Ascending aorta (tissue), 2 donors: ENCODE data around the gene FCER1G. TPM values are rescaled to one million over a fixed set of nuclear protein-coding genes. Genes with fewer than 3 reads are reported as not detected.
A peak's percentile ranks its signal among the peaks of the same experiment; 100 is the strongest.

Source experiments
- DNase-seq, 2 donors: peaks; one replicate each; pipeline ENCODE4 v3.0.0-alpha.2; 2019; ENCODE audit warnings: low spot score in 2 of 2
- H3K27ac ChIP-seq, 2 donors: fragments of 200-600 bp; sonication (generic); one replicate each; pipeline ENCODE4 v1.5.1; 2016 to 2017; ENCODE audit warnings: mild to moderate bottlenecking in 1 of 2
- H3K27me3 ChIP-seq: fragments of 200-600 bp; sonication (generic); one replicate; pipeline ENCODE4 v1.5.1; 2017
- H3K36me3 ChIP-seq, 2 donors: fragments of 200-600 bp; sonication (generic); one replicate each; pipeline ENCODE4 v1.5.1; 2016
- H3K4me1 ChIP-seq, 2 donors: fragments of 200-600 bp; sonication (generic); one replicate each; pipeline ENCODE4 v1.5.1; 2016 to 2017; ENCODE audit warnings: mild to moderate bottlenecking in 1 of 2
- H3K4me3 ChIP-seq, 2 donors: fragments of 200-600 bp; sonication (generic); one replicate each; pipeline ENCODE4 v1.5.1; 2016 to 2017; ENCODE audit warnings: mild to moderate bottlenecking in 1 of 2
- H3K9me3 ChIP-seq, 2 donors: fragments of 200-600 bp; sonication (generic); one replicate each; pipeline ENCODE4 v1.5.1; 2016
- CTCF ChIP-seq, 3 experiments: fragments of 200-600 bp in 2 of 3; fragments of 450-650 bp in 1 of 3; sonication (generic) in 2 of 3; IDR thresholded peaks; one replicate each; pipeline ENCODE4 v1.5.1; 2016 to 2019; ENCODE audit warnings: antibody characterized with exemption in 3 of 3, mild to moderate bottlenecking in 1 of 3, moderate library complexity in 1 of 3
- intact Hi-C: fragments of 100-400 bp; cut with DNase I; formaldehyde crosslinking; loops from one replicate; pipeline ENCODE4 v1.15.1; 2023
- total RNA-seq: library from RNA; depleted of rRNA; stranded (reverse); fragments of >200 nt; gene quantifications from one replicate; pipeline ENCODE4 v1.1.0, GENCODE V29; 2016

FCER1G gene
- total RNA-seq, 1 donor from 2014 or later, result 69.9 TPM

GRCh38 chr1:161180639-161181038, 34.5 kb upstream of the FCER1G start:
- Histone ChIP-seq H3K9me3 (no peaks in the 10 kb centered on the region), H3K4me3 (no peak overlapping the region), H3K27me3 (no peaks in the 10 kb centered on the region), H3K4me1 (peaks cover 0 to 13% of the 10 kb centered on the region in 2 donors), H3K27ac (no peak overlapping the region), H3K36me3 (no peaks in the 10 kb centered on the region)
- no peak for DNase-seq
- TF ChIP-seq CTCF (IDR thresholded peaks at IDR 0.05), result no peak
- intact Hi-C loops, result no loop called here

DNA sequence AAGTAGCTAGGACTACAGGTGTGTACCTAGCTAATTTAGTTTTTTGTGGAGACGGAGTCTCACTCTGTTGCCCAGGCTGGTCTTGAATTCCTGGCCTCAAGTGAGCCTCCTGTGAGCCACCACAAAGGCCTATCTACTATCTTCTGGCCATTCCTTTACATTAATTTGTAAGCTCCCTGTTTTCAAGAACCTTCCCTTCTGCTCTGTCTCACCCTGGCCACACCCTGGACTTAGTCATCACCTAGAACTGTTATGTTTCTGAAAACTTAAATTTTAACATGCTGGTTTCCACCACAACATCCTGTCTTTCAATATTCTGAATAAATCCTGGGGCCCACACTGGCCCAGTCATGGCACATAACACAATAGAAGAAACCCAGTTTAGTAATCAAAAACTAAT, 32.9 kb upstream of the FCER1G start:
- no peaks in the 10 kb centered on the region for H3K27me3 ChIP-seq

DNA sequence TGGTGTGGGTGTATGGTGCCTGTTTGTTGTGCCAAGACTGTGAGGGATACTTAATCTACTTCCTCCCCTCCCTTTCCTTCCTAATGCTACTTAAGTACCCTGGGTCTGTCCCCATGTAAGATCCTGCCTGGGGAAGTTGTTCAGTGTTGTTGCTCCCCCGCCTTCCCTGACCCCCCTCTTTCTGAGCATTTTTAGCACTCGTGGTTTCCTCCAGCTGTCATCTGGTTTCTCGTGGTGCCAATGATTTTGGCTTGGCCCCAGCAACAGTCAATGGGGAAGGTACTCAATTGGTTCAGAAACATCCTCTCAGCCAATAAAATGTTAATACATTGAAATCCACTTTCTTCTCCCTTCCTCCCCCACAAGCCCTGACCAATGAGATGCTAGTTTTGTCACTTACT, 29.8 kb upstream of the FCER1G start:
- H3K27ac ChIP-seq, result peak overlapping the region; percentile 27 to 63
- DNase-seq, result peak; percentile 51 to 86
- no peaks in the 10 kb centered on the region for H3K4me1 ChIP-seq
- H3K36me3 ChIP-seq, result no peaks in the 10 kb centered on the region
- no peaks in the 10 kb centered on the region for H3K27me3 ChIP-seq
- no peaks in the 10 kb centered on the region for H3K9me3 ChIP-seq
- no peak overlapping the region for H3K4me3 ChIP-seq
- intact Hi-C loops, result no loop called here
- TF ChIP-seq CTCF (IDR thresholded peaks at IDR 0.05), result no peak

More for the DNA sequence above, 32.9 kb upstream of the FCER1G start:
- Histone ChIP-seq H3K36me3 (no peaks in the 10 kb centered on the region), H3K9me3 (no peaks in the 10 kb centered on the region), H3K4me1 (peaks cover 0 to 5% of the 10 kb centered on the region in 2 donors), H3K4me3 (no peak overlapping the region), H3K27ac (no peak overlapping the region)
- DNase-seq, result no peak
- intact Hi-C loops, result no loop called here
- no peak for TF ChIP-seq CTCF (IDR thresholded peaks at IDR 0.05)

GRCh38 chr1:161185732-161186311, 29.3 kb upstream of the FCER1G start:
- no peaks in the 10 kb centered on the region for H3K9me3 ChIP-seq
- H3K4me3 ChIP-seq, result no peak overlapping the region
- DNase-seq, result no peak
- no peaks in the 10 kb centered on the region for H3K27me3 ChIP-seq
- intact Hi-C loops, result no loop called here
- H3K36me3 ChIP-seq, result no peaks in the 10 kb centered on the region
- no peak for TF ChIP-seq CTCF (IDR thresholded peaks at IDR 0.05)
- peak overlapping the region; percentile 27 to 63 for H3K27ac ChIP-seq
- no peaks in the 10 kb centered on the region for H3K4me1 ChIP-seq

GRCh38 chr1:161187311-161187710, 27.8 kb upstream of the FCER1G start:
- DNase-seq, result no peak
- TF ChIP-seq CTCF (IDR thresholded peaks at IDR 0.05), result no peak
- Histone ChIP-seq H3K27ac (no peak overlapping the region), H3K27me3 (no peaks in the 10 kb centered on the region), H3K36me3 (no peaks in the 10 kb centered on the region), H3K4me1 (no peaks in the 10 kb centered on the region), H3K9me3 (no peaks in the 10 kb centered on the region), H3K4me3 (no peak overlapping the region)
- intact Hi-C loops, result no loop called here

DNA sequence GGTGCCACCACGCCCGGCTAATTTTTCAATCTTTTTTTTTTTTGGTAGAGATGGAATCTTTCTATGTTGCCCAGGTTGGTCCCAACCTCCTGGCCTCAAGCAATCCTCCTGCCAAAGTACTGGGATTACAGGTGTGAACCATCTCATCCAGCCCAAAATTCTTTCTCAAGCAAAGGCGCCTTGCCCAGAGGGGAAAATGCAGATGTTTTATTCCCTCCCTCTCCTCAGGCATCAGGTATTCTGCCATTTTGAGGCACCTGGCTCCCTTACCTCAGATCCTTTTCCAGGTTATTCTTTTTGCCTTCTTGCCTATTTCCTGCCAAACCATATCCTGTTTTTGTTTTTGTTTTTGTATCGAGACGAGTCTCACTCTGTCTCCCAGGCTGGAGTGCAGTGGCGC, 26.7 kb upstream of the FCER1G start:
- Histone ChIP-seq H3K27me3 (no peaks in the 10 kb centered on the region), H3K27ac (no peak overlapping the region), H3K9me3 (no peaks in the 10 kb centered on the region), H3K4me1 (no peaks in the 10 kb centered on the region), H3K36me3 (no peaks in the 10 kb centered on the region), H3K4me3 (no peak overlapping the region)
- TF ChIP-seq CTCF (IDR thresholded peaks at IDR 0.05), result no peak
- no peak for DNase-seq
- intact Hi-C loops, result no loop called here
